Neural cell (in vitro differentiated cells): Measurements from ENCODE around the gene ZNF770. TPM values are rescaled to one million over a fixed set of nuclear protein-coding genes. Genes with fewer than 3 reads are reported as not detected.

Experiments
- H2AFZ ChIP-seq: fragments of 200-600, 300-800 bp; sonication (generic), shearing (Covaris generic); 2 replicates; pipeline ENCODE4 v1.6.0; 2014; ENCODE audit warnings: low read depth, mild to moderate bottlenecking, antibody characterized with exemption, low read length, moderate library complexity
- H3F3A ChIP-seq: fragments of 200-600 bp; shearing (Covaris generic); 2 replicates; pipeline ENCODE4 v1.6.1; 2016; ENCODE audit warnings: mild to moderate bottlenecking, moderate library complexity, mixed read lengths, antibody characterized with exemption, low read length; ENCODE audit not compliant: insufficient read depth, poor library complexity, severe bottlenecking
- H3K27ac ChIP-seq: fragments of 200-600, 300-800 bp; sonication (generic), shearing (Covaris generic); 2 replicates; pipeline ENCODE4 v1.5.1; 2014; ENCODE audit warnings: mild to moderate bottlenecking, low read length, moderate library complexity
- H3K27me3 ChIP-seq: fragments of 300-800, 200-600 bp; sonication (generic), shearing (Covaris generic); 2 replicates; pipeline ENCODE4 v1.6.0; 2014; ENCODE audit warnings: mild to moderate bottlenecking, low read depth, low read length, moderate library complexity; ENCODE audit not compliant: insufficient read depth
- H3K36me3 ChIP-seq: fragments of 300-800, 200-600 bp; sonication (generic), shearing (Covaris generic); 2 replicates; pipeline ENCODE4 v1.5.1; 2014; ENCODE audit warnings: mild to moderate bottlenecking, antibody characterized with exemption, low read length, moderate library complexity; ENCODE audit not compliant: insufficient read depth
- H3K4me2 ChIP-seq: fragments of 300-800, 200-600 bp; sonication (generic), shearing (Covaris generic); 2 replicates; pipeline ENCODE4 v1.6.0; 2014; ENCODE audit warnings: mild to moderate bottlenecking, low read length
- H3K4me3 ChIP-seq: fragments of 300-800, 200-600 bp; sonication (generic), shearing (Covaris generic); 2 replicates; pipeline ENCODE4 v1.5.1; 2014; ENCODE audit warnings: mild to moderate bottlenecking, low read length, moderate library complexity
- H3K79me2 ChIP-seq: fragments of 200-600 bp; shearing (Covaris generic); replicated peaks from 2 replicates; pipeline ENCODE4 v1.6.0; 2014; ENCODE audit warnings: mild to moderate bottlenecking, low read length, moderate library complexity; ENCODE audit not compliant: insufficient read depth
- H3K9ac ChIP-seq: fragments of 300-800, 200-600 bp; sonication (generic), shearing (Covaris generic); 2 replicates; pipeline ENCODE4 v1.6.1; 2016; ENCODE audit warnings: mild to moderate bottlenecking, low read length, mixed read lengths
- H3K9me2 ChIP-seq: fragments of 200-600 bp; shearing (Covaris generic); 2 replicates; pipeline ENCODE4 v1.6.1; 2016; ENCODE audit warnings: mild to moderate bottlenecking, low read length, mixed read lengths; ENCODE audit not compliant: insufficient read depth
- H3K9me3 ChIP-seq: fragments of 200-600, 300-800 bp; sonication (generic), shearing (Covaris generic); 2 replicates; pipeline ENCODE4 v1.6.1; 2016; ENCODE audit warnings: mild to moderate bottlenecking, mixed run types, low read length, moderate library complexity, mixed read lengths
- H4K20me1 ChIP-seq: fragments of 200-600 bp; shearing (Covaris generic); 2 replicates; pipeline ENCODE4 v1.6.1; 2016; ENCODE audit warnings: mild to moderate bottlenecking, mixed run types; ENCODE audit not compliant: insufficient read depth
- CTCF ChIP-seq: fragments of 450-650 bp; IDR thresholded peaks from 2 replicates; pipeline ENCODE4 v1.5.1; 2014; ENCODE audit warnings: antibody characterized with exemption, mild to moderate bottlenecking, moderate library complexity; ENCODE audit not compliant: poor library complexity, severe bottlenecking
- EP300 ChIP-seq: fragments of 450-650 bp; conservative IDR thresholded peaks from 2 replicates; pipeline ENCODE4 v1.6.1; 2014; ENCODE audit warnings: antibody characterized with exemption, mild to moderate bottlenecking, moderate library complexity; ENCODE audit not compliant: poor library complexity, severe bottlenecking
- EZH2 ChIP-seq: fragments of 200-600, 300-800 bp; shearing (Covaris generic), sonication (generic); IDR thresholded peaks from 2 replicates; pipeline ENCODE4 v1.6.1; 2014; ENCODE audit warnings: antibody characterized with exemption, low read length, borderline replicate concordance, mild to moderate bottlenecking; ENCODE audit not compliant: insufficient read depth, poor library complexity, severe bottlenecking
- MXI1 ChIP-seq: fragments of 450-650 bp; conservative IDR thresholded peaks from 2 replicates; pipeline ENCODE4 v1.6.1; 2014; ENCODE audit warnings: antibody characterized with exemption, mild to moderate bottlenecking; ENCODE audit not compliant: poor library complexity, severe bottlenecking
- POLR2AphosphoS5 ChIP-seq: IDR thresholded peaks from 2 replicates; pipeline ENCODE4 v1.6.1; 2012
- RAD21 ChIP-seq: fragments of 450-650 bp; conservative IDR thresholded peaks from 2 replicates; pipeline ENCODE4 v1.6.1; 2014; ENCODE audit warnings: antibody characterized with exemption, mild to moderate bottlenecking, moderate library complexity
- REST ChIP-seq: IDR thresholded peaks from 2 replicates; pipeline ENCODE4 v1.6.1; 2012; ENCODE audit warnings: borderline replicate concordance
- SMC3 ChIP-seq: fragments of 450-650 bp; conservative IDR thresholded peaks from 2 replicates; pipeline ENCODE4 v1.6.1; 2014; ENCODE audit warnings: antibody characterized with exemption, mild to moderate bottlenecking, moderate library complexity; ENCODE audit not compliant: poor library complexity
- TAF1 ChIP-seq: IDR thresholded peaks from 2 replicates; pipeline ENCODE4 v1.6.1; 2012; ENCODE audit warnings: low read depth
- polyA minus RNA-seq: library from RNA; depleted of rRNA, polyadenylated mRNA; stranded (reverse); fragments of >200 nt; gene quantifications from 2 replicates; pipeline ENCODE4 v1.2.3, GENCODE V29; 2014
- polyA plus RNA-seq: library from polyadenylated mRNA; depleted of rRNA; stranded (reverse); fragments of >200 nt; gene quantifications from 2 replicates; pipeline ENCODE4 v1.2.3, GENCODE V29; 2014

Gene ZNF770
- polyA plus RNA-seq, result 18.8 and 18.9 TPM in 2 replicates
- polyA minus RNA-seq, result 72.8 and 80.0 TPM in 2 replicates

GRCh38 chr15:34988027-34988902 is at the start of gene ZNF770:
Gene ZNF770 (minus strand): TSS chr15:34988287. CDS start chr15:34983434, 4,853 bp downstream.
- Histone ChIP-seq H3K27ac (peak within 1 kb of the TSS; percentile 92), H3K9me3 (no peaks in the 10 kb centered on the region), H2AFZ (peak within 1 kb of the TSS; percentile 100), H3F3A (no peaks in the 10 kb centered on the region), H3K9ac (peak within 1 kb of the TSS; percentile 91), H3K79me2 (peaks cover 35% of the 10 kb centered on the region), H3K4me3 (peak within 1 kb of the TSS; percentile 73), H3K36me3 (no peaks in the 10 kb centered on the region), H3K4me2 (peak within 1 kb of the TSS; percentile 71), H4K20me1 (no peaks in the 10 kb centered on the region), H3K27me3 (no peaks in the 10 kb centered on the region), H3K9me2 (no peaks in the 10 kb centered on the region)
- TF ChIP-seq MXI1, result peak; percentile 91
- TF ChIP-seq EZH2, result no peak
- TF ChIP-seq REST, result peak; percentile 92
- peak; percentile 28 for TF ChIP-seq CTCF
- peak; percentile 44 for TF ChIP-seq SMC3
- TF ChIP-seq RAD21, result peak; percentile 22
- peak; percentile 80 for TF ChIP-seq POLR2AphosphoS5
- TF ChIP-seq EP300, result peak; percentile 52
- TF ChIP-seq TAF1, result peak; percentile 98

- no peak overlapping the region for H2AFZ ChIP-seq
Observed at GRCh38 chr15:35028235-35028984, 40.3 kb upstream of the ZNF770 start.

More at GRCh38 chr15:35028235-35028984, 40.3 kb upstream of the ZNF770 start:
- no peaks in the 10 kb centered on the region for H3K36me3 ChIP-seq
- no peaks in the 10 kb centered on the region for H3K9me2 ChIP-seq
- H3K9me3 ChIP-seq, result no peaks in the 10 kb centered on the region
- H3K27ac ChIP-seq, result peak overlapping the region; percentile 60
- H3K4me2 ChIP-seq, result peak overlapping the region; percentile 36
- H3K27me3 ChIP-seq, result no peaks in the 10 kb centered on the region
- no peaks in the 10 kb centered on the region for H3K79me2 ChIP-seq
- H3K9ac ChIP-seq, result no peak overlapping the region
- H4K20me1 ChIP-seq, result no peaks in the 10 kb centered on the region
- TF ChIP-seq POLR2AphosphoS5 (no peak), TAF1 (no peak), REST (no peak), SMC3 (no peak), CTCF (no peak), RAD21 (no peak), EZH2 (no peak), MXI1 (no peak), EP300 (no peak)
- H3F3A ChIP-seq, result no peaks in the 10 kb centered on the region
- H3K4me3 ChIP-seq, result no peak overlapping the region
